Tibial nerve (tissue), 4 donors: ENCODE data around the gene C2CD4B. TPM values are rescaled to one million over a fixed set of nuclear protein-coding genes. Genes with fewer than 3 reads are reported as not detected.

Source experiments
- DNase-seq, 2 donors: peaks; one replicate each; pipeline ENCODE4 v3.0.0-alpha.2; 2019; ENCODE audit warnings: low spot score in 2 of 2
- H3K27ac ChIP-seq, 4 donors: fragments of 200-600 bp; sonication (generic) in 3 of 4; one replicate each; pipeline ENCODE4 v1.5.1; 2017 to 2019; ENCODE audit warnings: mild to moderate bottlenecking in 1 of 4
- H3K27me3 ChIP-seq, 2 donors: fragments of 200-600 bp; sonication (generic) in 1 of 2; one replicate each; pipeline versions ENCODE4 v1.5.1 to v1.6.0; 2017 to 2019
- H3K36me3 ChIP-seq, 3 donors: fragments of 200-600 bp; sonication (generic); one replicate each; pipeline ENCODE4 v1.5.1; 2018 to 2019
- H3K4me1 ChIP-seq, 4 donors: fragments of 200-600 bp; sonication (generic) in 3 of 4; one replicate each; pipeline ENCODE4 v1.5.1; 2017 to 2019
- H3K4me3 ChIP-seq, 4 donors: fragments of 200-600 bp; sonication (generic) in 3 of 4; one replicate each; pipeline ENCODE4 v1.5.1; 2017 to 2019; ENCODE audit warnings: mild to moderate bottlenecking in 1 of 4, moderate library complexity in 1 of 4
- H3K9me3 ChIP-seq, 4 donors: fragments of 200-600 bp; sonication (generic) in 3 of 4; one replicate each; pipeline ENCODE4 v1.5.1; 2017 to 2019
- CTCF ChIP-seq, 5 experiments: fragments of 200-600 bp in 3 of 5; fragments of 450-650 bp in 2 of 5; sonication (generic) in 3 of 5; IDR thresholded peaks; one replicate each; pipeline ENCODE4 v1.5.1; 2016 to 2019; ENCODE audit warnings: antibody characterized with exemption in 5 of 5, mild to moderate bottlenecking in 3 of 5, moderate library complexity in 2 of 5
- EP300 ChIP-seq, 2 donors: sonication (generic); formaldehyde crosslinking; IDR thresholded peaks; one replicate each; pipeline ENCODE4 v1.6.1; 2017; ENCODE audit warnings: antibody characterized with exemption in 2 of 2, mild to moderate bottlenecking in 1 of 2
- POLR2A ChIP-seq, 2 donors: fragments of 450-650 bp; IDR thresholded peaks; one replicate each; pipeline ENCODE4 v1.6.1; 2017; ENCODE audit warnings: antibody characterized with exemption in 2 of 2, mild to moderate bottlenecking in 2 of 2, moderate library complexity in 2 of 2
- WGBS, 2 donors: methylation state at CpG; one replicate each; pipeline ENCODE4 v1.1.5; 2018; 5-methylcytosine and 5-hydroxymethylcytosine counted together
- total RNA-seq, 4 donors: library from RNA; depleted of rRNA; stranded (reverse); fragments of >200 nt; gene quantifications; one replicate each; pipeline ENCODE4 v1.1.0, GENCODE V29; 2016

The C2CD4B gene
- total RNA-seq, 4 donors from 2014 or later, result 1.8 to 5.5 (median 3.0) TPM

GRCh38 chr15:62187910-62188309 lies 22.8 kb upstream of the C2CD4B start:
- Histone ChIP-seq H3K9me3 (no peaks in the 10 kb centered on the region), H3K4me3 (no peak overlapping the region), H3K27ac (no peak overlapping the region), H3K36me3 (no peaks in the 10 kb centered on the region), H3K4me1 (no peaks in the 10 kb centered on the region), H3K27me3 (peaks cover 0 to 4% of the 10 kb centered on the region in 2 donors)
- 84 to 85% methylated on average over 1 of the region's 1 CpG for WGBS, 2 donors
- no peak for DNase-seq
- TF ChIP-seq EP300 (IDR thresholded peaks at IDR 0.05) (no peak), POLR2A (IDR thresholded peaks at IDR 0.05) (no peak), CTCF (IDR thresholded peaks at IDR 0.05) (no peak)

GRCh38 chr15:62187425-62187824 lies 22.3 kb upstream of the C2CD4B start:
- no peak overlapping the region for H3K4me3 ChIP-seq
- no peaks in the 10 kb centered on the region for H3K36me3 ChIP-seq
- TF ChIP-seq POLR2A (IDR thresholded peaks at IDR 0.05) (no peak), CTCF (IDR thresholded peaks at IDR 0.05) (no peak), EP300 (IDR thresholded peaks at IDR 0.05) (no peak)
- H3K27me3 ChIP-seq, result peaks cover 0 to 4% of the 10 kb centered on the region in 2 donors
- no peaks in the 10 kb centered on the region for H3K4me1 ChIP-seq
- WGBS, 2 donors, result 72 to 75% methylated on average over 5 of the region's 5 CpGs
- H3K9me3 ChIP-seq, result no peaks in the 10 kb centered on the region
- DNase-seq, result no peak
- no peak overlapping the region for H3K27ac ChIP-seq

GRCh38 chr15:62186578-62186977 lies 21.5 kb upstream of the C2CD4B start:
- no peaks in the 10 kb centered on the region for H3K36me3 ChIP-seq
- no peaks in the 10 kb centered on the region for H3K9me3 ChIP-seq
- no peak for DNase-seq
- H3K27ac ChIP-seq, result no peak overlapping the region
- H3K27me3 ChIP-seq, result peaks cover 0 to 4% of the 10 kb centered on the region in 2 donors
- H3K4me3 ChIP-seq, result no peak overlapping the region
- H3K4me1 ChIP-seq, result no peaks in the 10 kb centered on the region
- TF ChIP-seq EP300 (IDR thresholded peaks at IDR 0.05) (no peak), CTCF (IDR thresholded peaks at IDR 0.05) (no peak), POLR2A (IDR thresholded peaks at IDR 0.05) (no peak)
- 96 to 99% methylated on average over 20 to 27 of the region's 27 CpGs for WGBS, 2 donors

GRCh38 chr15:62183130-62183529 lies 18.0 kb upstream of the C2CD4B start:
- no peak for DNase-seq

GRCh38 chr15:62173215-62173614 lies 8.1 kb upstream of the C2CD4B start:
- Histone ChIP-seq H3K4me1 (no peaks in the 10 kb centered on the region), H3K9me3 (no peaks in the 10 kb centered on the region), H3K4me3 (no peak overlapping the region), H3K27me3 (peaks cover 0 to 5% of the 10 kb centered on the region in 2 donors), H3K36me3 (no peaks in the 10 kb centered on the region), H3K27ac (no peak overlapping the region)
- TF ChIP-seq POLR2A (IDR thresholded peaks at IDR 0.05) (no peak), CTCF (IDR thresholded peaks at IDR 0.05) (no peak), EP300 (IDR thresholded peaks at IDR 0.05) (no peak)
- 77 to 82% methylated on average over 5 of the region's 5 CpGs for WGBS, 2 donors
- DNase-seq, result no peak

More at GRCh38 chr15:62183130-62183529, 18.0 kb upstream of the C2CD4B start:
- TF ChIP-seq CTCF (IDR thresholded peaks at IDR 0.05) (no peak), EP300 (IDR thresholded peaks at IDR 0.05) (no peak), POLR2A (IDR thresholded peaks at IDR 0.05) (no peak)
- Histone ChIP-seq H3K27me3 (no peaks in the 10 kb centered on the region), H3K4me3 (no peak overlapping the region), H3K36me3 (no peaks in the 10 kb centered on the region), H3K27ac (no peak overlapping the region), H3K9me3 (no peaks in the 10 kb centered on the region), H3K4me1 (no peaks in the 10 kb centered on the region)
